Astrocyte (in vitro differentiated cells and primary cell): ENCODE data around the gene ETV6. TPM values are rescaled to one million over a fixed set of nuclear protein-coding genes. Genes with fewer than 3 reads are reported as not detected.

Experiments
- DNase-seq: peaks from one replicate; pipeline ENCODE4 v3.0.0-alpha.2; 2010; ENCODE audit warnings: low read depth
- FAIRE-seq: peaks from 2 replicates; lab custom pipeline; 2011; peaks lifted over from hg19 to GRCh38; lab: Jason Lieb, UNC
- H2AFZ ChIP-seq: 2 replicates; pipeline ENCODE4 v1.6.0; 2012; ENCODE audit warnings: low read depth, low read length, inconsistent platforms
- H3K27ac ChIP-seq: 2 replicates; pipeline ENCODE4 v1.5.1; 2011; ENCODE audit warnings: low read depth, low read length, inconsistent platforms
- H3K27me3 ChIP-seq: 2 replicates; pipeline ENCODE4 v1.6.0; 2011; ENCODE audit warnings: low read length, inconsistent platforms; ENCODE audit not compliant: insufficient read depth
- H3K36me3 ChIP-seq: 2 replicates; pipeline ENCODE4 v1.5.1; 2011; ENCODE audit warnings: low read length, inconsistent platforms; ENCODE audit not compliant: insufficient read depth
- H3K4me1 ChIP-seq: 2 replicates; pipeline ENCODE4 v1.5.1; 2011; ENCODE audit warnings: low read length, inconsistent platforms; ENCODE audit not compliant: insufficient read depth
- H3K4me2 ChIP-seq: 2 replicates; pipeline ENCODE4 v1.6.0; 2012; ENCODE audit warnings: low read length, inconsistent platforms
- H3K4me3 ChIP-seq: 2 replicates; pipeline ENCODE4 v1.5.1; 2011; ENCODE audit warnings: low read depth, mild to moderate bottlenecking, low read length, inconsistent platforms; ENCODE audit not compliant: insufficient read depth
- H3K79me2 ChIP-seq: 2 replicates; pipeline ENCODE4 v1.6.0; 2012; ENCODE audit warnings: mild to moderate bottlenecking, low read length, inconsistent platforms; ENCODE audit not compliant: insufficient read depth
- H3K9ac ChIP-seq: 2 replicates; pipeline ENCODE4 v1.6.0; 2012; ENCODE audit warnings: mild to moderate bottlenecking, low read length, inconsistent platforms
- H3K9me3 ChIP-seq: 2 replicates; pipeline ENCODE4 v1.5.1; 2012; ENCODE audit warnings: low read depth, mild to moderate bottlenecking, low read length, inconsistent platforms; ENCODE audit not compliant: insufficient read depth
- H4K20me1 ChIP-seq: 2 replicates; pipeline ENCODE4 v1.6.0; 2012; ENCODE audit warnings: low read length, inconsistent platforms; ENCODE audit not compliant: insufficient read depth
- H3K27ac Mint-ChIP-seq: one replicate; pipeline ENCODE4 v1.8.0; 2021; ENCODE audit warnings: mild to moderate bottlenecking, mixed read lengths; ENCODE audit not compliant: unreplicated experiment
- H3K27me3 Mint-ChIP-seq: one replicate; pipeline ENCODE4 v1.8.0; 2021; ENCODE audit warnings: low read depth, mixed read lengths; ENCODE audit not compliant: unreplicated experiment
- H3K36me3 Mint-ChIP-seq: one replicate; pipeline ENCODE4 v1.8.0; 2021; ENCODE audit warnings: low read depth, mixed read lengths; ENCODE audit not compliant: unreplicated experiment
- H3K4me1 Mint-ChIP-seq: one replicate; pipeline ENCODE4 v1.8.0; 2021; ENCODE audit warnings: low read depth, mixed read lengths; ENCODE audit not compliant: unreplicated experiment
- H3K4me3 Mint-ChIP-seq: one replicate; pipeline ENCODE4 v1.8.0; 2021; ENCODE audit warnings: mild to moderate bottlenecking, moderate library complexity, mixed read lengths; ENCODE audit not compliant: unreplicated experiment
- H3K9me3 Mint-ChIP-seq: one replicate; pipeline ENCODE4 v1.8.0; 2021; ENCODE audit warnings: mild to moderate bottlenecking, mixed read lengths; ENCODE audit not compliant: unreplicated experiment
- CTCF ChIP-seq: IDR thresholded peaks from 2 replicates; pipeline ENCODE4 v1.5.1; 2011; ENCODE audit warnings: low read depth, mild to moderate bottlenecking, inconsistent platforms, low read length, moderate library complexity; ENCODE audit not compliant: insufficient read depth
- EZH2 ChIP-seq: IDR thresholded peaks from 2 replicates; pipeline ENCODE4 v1.6.1; 2012; ENCODE audit warnings: mild to moderate bottlenecking, low read length, inconsistent platforms; ENCODE audit not compliant: insufficient read depth
- total RNA-seq: library from RNA; stranded (reverse); gene quantifications from 2 replicates; pipeline ENCODE4 v1.2.1, GENCODE V29; 2021

The ETV6 gene
- total RNA-seq, 1 donor from 2014 or later: 41.2 TPM

- no peaks in the 10 kb centered on the region for H3K27me3 Mint-ChIP-seq
These were observed 197.0 kb downstream of the ETV6 start for GRCh38 chr12:11846488-11846887.

GRCh38 chr12:11847539-11847938 lies 198.1 kb downstream of the ETV6 start:
- H3K79me2 ChIP-seq: no peaks in the 10 kb centered on the region

More at GRCh38 chr12:11846488-11846887, 197.0 kb downstream of the ETV6 start:
- Histone ChIP-seq H3K79me2 (no peaks in the 10 kb centered on the region), H3K36me3 (peaks cover 18% of the 10 kb centered on the region), H3K4me2 (no peak overlapping the region), H3K4me3 (no peak overlapping the region), H3K27ac (no peak overlapping the region), H3K27me3 (no peaks in the 10 kb centered on the region), H3K9ac (no peak overlapping the region), H2AFZ (no peak overlapping the region), H4K20me1 (peaks cover 8% of the 10 kb centered on the region), H3K9me3 (no peaks in the 10 kb centered on the region), H3K4me1 (no peaks in the 10 kb centered on the region)
- no peak for TF ChIP-seq EZH2
- TF ChIP-seq CTCF: no peak
- Mint-ChIP-seq H3K4me3 (no peak overlapping the region), H3K36me3 (peaks cover 32% of the 10 kb centered on the region), H3K9me3 (no peaks in the 10 kb centered on the region), H3K27ac (no peak overlapping the region), H3K4me1 (no peaks in the 10 kb centered on the region)
- FAIRE-seq (no peak), DNase-seq (no peak)

More at GRCh38 chr12:11847539-11847938, 198.1 kb downstream of the ETV6 start:
- H3K9me3 ChIP-seq: no peaks in the 10 kb centered on the region
- peaks cover 24% of the 10 kb centered on the region for H3K36me3 Mint-ChIP-seq
- no peaks in the 10 kb centered on the region for H3K27me3 Mint-ChIP-seq
- DNase-seq: no peak
- no peaks in the 10 kb centered on the region for H3K9me3 Mint-ChIP-seq
- no peaks in the 10 kb centered on the region for H3K4me1 ChIP-seq
- H3K4me2 ChIP-seq: no peak overlapping the region
- no peak overlapping the region for H3K27ac ChIP-seq
- peaks cover 13% of the 10 kb centered on the region for H3K36me3 ChIP-seq
- TF ChIP-seq CTCF (no peak), EZH2 (no peak)
- no peak overlapping the region for H3K9ac ChIP-seq
- FAIRE-seq: no peak
- H3K27ac Mint-ChIP-seq: no peak overlapping the region
- no peak overlapping the region for H2AFZ ChIP-seq
- H3K4me1 Mint-ChIP-seq: no peaks in the 10 kb centered on the region
- peaks cover 8% of the 10 kb centered on the region for H4K20me1 ChIP-seq
- H3K4me3 Mint-ChIP-seq: no peak overlapping the region
- no peaks in the 10 kb centered on the region for H3K27me3 ChIP-seq
- no peak overlapping the region for H3K4me3 ChIP-seq
